ENCODE measurements around the gene LGR6.

Gene LGR6

GRCh38 chr1:202275061-202275770, 81.6 kb downstream of the LGR6 start:
- no peaks in the 10 kb centered on the region for H3K9me3 ChIP-seq (replicated peaks; ENCODE audit: insufficient read depth, low read length)
- H3K4me2 ChIP-seq (ENCODE audit: low read depth, low read length), result no peak overlapping the region
- no peak overlapping the region for H3K4me3 ChIP-seq (ENCODE audit: low read length)
- DNase-seq, result no peak
- no peaks in the 10 kb centered on the region for H3K4me1 ChIP-seq (ENCODE audit: low read length)
- H2AFZ ChIP-seq (ENCODE audit: low read length), result no peak overlapping the region
- H3F3A ChIP-seq (ENCODE audit: insufficient read depth, low read length), result no peaks in the 10 kb centered on the region
- peaks cover 10% of the 10 kb centered on the region for H3K27me3 ChIP-seq (replicated peaks; ENCODE audit: insufficient read depth, low read length)
- no peaks in the 10 kb centered on the region for H3K9me2 ChIP-seq (replicated peaks; ENCODE audit: insufficient read depth, low read length)
- no peaks in the 10 kb centered on the region for H3K36me3 ChIP-seq (replicated peaks; ENCODE audit: insufficient read depth, low read length)
- H4K20me1 ChIP-seq (ENCODE audit: insufficient read depth, low read length), result no peaks in the 10 kb centered on the region
- no peak overlapping the region for H3K9ac ChIP-seq (ENCODE audit: low read length)
- no peaks in the 10 kb centered on the region for H3K79me2 ChIP-seq (ENCODE audit: low read length)
- TF ChIP-seq CTCF (IDR thresholded peaks at IDR 0.05; ENCODE audit: low read length) (no peak), EZH2phosphoT487 (IDR thresholded peaks at IDR 0.05; ENCODE audit: low read length) (no peak), EZH2 (optimal IDR thresholded peaks at IDR 0.05; ENCODE audit: low read depth, low read length) (no peak)
- no peak overlapping the region for H3K27ac ChIP-seq (ENCODE audit: low read length)

GRCh38 chr1:202276081-202276715, 82.6 kb downstream of the LGR6 start:
- H3K4me2 ChIP-seq (ENCODE audit: low read depth, low read length), result no peak overlapping the region
- H3K9me2 ChIP-seq (replicated peaks; ENCODE audit: insufficient read depth, low read length), result no peaks in the 10 kb centered on the region
- H2AFZ ChIP-seq (ENCODE audit: low read length), result no peak overlapping the region
- H3K9ac ChIP-seq (ENCODE audit: low read length), result no peak overlapping the region
- no peaks in the 10 kb centered on the region for H3K79me2 ChIP-seq (ENCODE audit: low read length)
- H3K27me3 ChIP-seq (replicated peaks; ENCODE audit: insufficient read depth, low read length), result peaks cover 13% of the 10 kb centered on the region
- no peaks in the 10 kb centered on the region for H3F3A ChIP-seq (ENCODE audit: insufficient read depth, low read length)
- no peaks in the 10 kb centered on the region for H3K4me1 ChIP-seq (ENCODE audit: low read length)
- no peak for DNase-seq
- H4K20me1 ChIP-seq (ENCODE audit: insufficient read depth, low read length), result no peaks in the 10 kb centered on the region
- no peak overlapping the region for H3K4me3 ChIP-seq (ENCODE audit: low read length)
- H3K9me3 ChIP-seq (replicated peaks; ENCODE audit: insufficient read depth, low read length), result no peaks in the 10 kb centered on the region
- no peak overlapping the region for H3K27ac ChIP-seq (ENCODE audit: low read length)
- H3K36me3 ChIP-seq (replicated peaks; ENCODE audit: insufficient read depth, low read length), result no peaks in the 10 kb centered on the region
- TF ChIP-seq EZH2phosphoT487 (IDR thresholded peaks at IDR 0.05; ENCODE audit: low read length), result no peak
- no peak for TF ChIP-seq CTCF (IDR thresholded peaks at IDR 0.05; ENCODE audit: low read length)
- TF ChIP-seq EZH2 (optimal IDR thresholded peaks at IDR 0.05; ENCODE audit: low read depth, low read length), result no peak

- Histone ChIP-seq H3K4me3 (ENCODE audit: low read length) (no peak overlapping the region), H3K27ac (ENCODE audit: low read length) (no peak overlapping the region), H2AFZ (ENCODE audit: low read length) (no peak overlapping the region), H3F3A (ENCODE audit: insufficient read depth, low read length) (no peaks in the 10 kb centered on the region), H3K36me3 (replicated peaks; ENCODE audit: insufficient read depth, low read length) (no peaks in the 10 kb centered on the region), H4K20me1 (ENCODE audit: insufficient read depth, low read length) (no peaks in the 10 kb centered on the region), H3K4me1 (ENCODE audit: low read length) (no peaks in the 10 kb centered on the region), H3K79me2 (ENCODE audit: low read length) (no peaks in the 10 kb centered on the region), H3K27me3 (replicated peaks; ENCODE audit: insufficient read depth, low read length) (peaks cover 16% of the 10 kb centered on the region), H3K9ac (ENCODE audit: low read length) (no peak overlapping the region), H3K9me2 (replicated peaks; ENCODE audit: insufficient read depth, low read length) (no peaks in the 10 kb centered on the region), H3K9me3 (replicated peaks; ENCODE audit: insufficient read depth, low read length) (no peaks in the 10 kb centered on the region), H3K4me2 (ENCODE audit: low read depth, low read length) (no peak overlapping the region)
- DNase-seq, result no peak
- no peak for TF ChIP-seq EZH2phosphoT487 (IDR thresholded peaks at IDR 0.05; ENCODE audit: low read length)
- TF ChIP-seq CTCF (IDR thresholded peaks at IDR 0.05; ENCODE audit: low read length), result no peak
- no peak for TF ChIP-seq EZH2 (optimal IDR thresholded peaks at IDR 0.05; ENCODE audit: low read depth, low read length)
Measured at GRCh38 chr1:202276920-202277319, 83.3 kb downstream of the LGR6 start.

Data from MM.1S (cell line).